ENCODE results near the gene METTL21C.

The METTL21C gene

GRCh38 chr13:102645701-102646100 lies 49.1 kb downstream of the METTL21C start:
- Histone ChIP-seq H2AFZ (ENCODE audit: low read depth, low read length) (no peak overlapping the region), H3K4me2 (ENCODE audit: insufficient read depth, low read length) (no peak overlapping the region), H4K20me1 (ENCODE audit: insufficient read depth, low read length) (no peaks in the 10 kb centered on the region), H3K9me3 (ENCODE audit: insufficient read depth, low read length, severe bottlenecking) (no peaks in the 10 kb centered on the region), H3K27me3 (ENCODE audit: insufficient read depth, low read length, poor library complexity) (no peaks in the 10 kb centered on the region), H3K4me1 (ENCODE audit: insufficient read depth, low read length) (no peaks in the 10 kb centered on the region), H3K27ac (ENCODE audit: low read length) (no peak overlapping the region), H3K4me3 (ENCODE audit: low read depth in 1 of 2, low read length in 2 of 2) (no peak overlapping the region), H3K9ac (ENCODE audit: low read depth, low read length) (no peak overlapping the region), H3K36me3 (ENCODE audit: insufficient read depth, low read length) (peaks cover 99% of the 10 kb centered on the region), H3K79me2 (ENCODE audit: insufficient read depth, low read length) (no peaks in the 10 kb centered on the region)
- DNase-seq (no peak), ATAC-seq (ENCODE audit: insufficient read depth, low read depth) (no peak)
- TF ChIP-seq EZH2 (IDR thresholded peaks at IDR 0.05; ENCODE audit: borderline replicate concordance, low read depth, low read length, severe bottlenecking), result no peak
- TF ChIP-seq CTCF (IDR thresholded peaks at IDR 0.05; ENCODE audit: borderline replicate concordance, extremely low read depth, low read length, poor library complexity, severe bottlenecking), result no peak

- no peak for TF ChIP-seq CTCF (IDR thresholded peaks at IDR 0.05; ENCODE audit: borderline replicate concordance, extremely low read depth, low read length, poor library complexity, severe bottlenecking)
- no peak for TF ChIP-seq EZH2 (IDR thresholded peaks at IDR 0.05; ENCODE audit: borderline replicate concordance, low read depth, low read length, severe bottlenecking)
- Histone ChIP-seq H3K4me1 (ENCODE audit: insufficient read depth, low read length) (no peaks in the 10 kb centered on the region), H3K9me3 (ENCODE audit: insufficient read depth, low read length, severe bottlenecking) (no peaks in the 10 kb centered on the region), H3K9ac (ENCODE audit: low read depth, low read length) (no peak overlapping the region), H3K36me3 (ENCODE audit: insufficient read depth, low read length) (peaks cover 98% of the 10 kb centered on the region), H3K4me3 (ENCODE audit: low read depth in 1 of 2, low read length in 2 of 2) (no peak overlapping the region), H3K79me2 (ENCODE audit: insufficient read depth, low read length) (no peaks in the 10 kb centered on the region), H3K27me3 (ENCODE audit: insufficient read depth, low read length, poor library complexity) (no peaks in the 10 kb centered on the region), H3K4me2 (ENCODE audit: insufficient read depth, low read length) (no peak overlapping the region), H4K20me1 (ENCODE audit: insufficient read depth, low read length) (no peaks in the 10 kb centered on the region), H3K27ac (ENCODE audit: low read length) (no peak overlapping the region), H2AFZ (ENCODE audit: low read depth, low read length) (no peak overlapping the region)
- DNase-seq (no peak), ATAC-seq (ENCODE audit: insufficient read depth, low read depth) (no peak)
Measured at GRCh38 chr13:102643656-102644055, 51.2 kb downstream of the METTL21C start.

GRCh38 chr13:102642475-102642874 lies 52.4 kb downstream of the METTL21C start:
- no peaks in the 10 kb centered on the region for H3K27me3 ChIP-seq (ENCODE audit: insufficient read depth, low read length, poor library complexity)
- DNase-seq (no peak), ATAC-seq (ENCODE audit: insufficient read depth, low read depth) (no peak)
- no peak overlapping the region for H2AFZ ChIP-seq (ENCODE audit: low read depth, low read length)
- no peak for TF ChIP-seq EZH2 (IDR thresholded peaks at IDR 0.05; ENCODE audit: borderline replicate concordance, low read depth, low read length, severe bottlenecking)
- TF ChIP-seq CTCF (IDR thresholded peaks at IDR 0.05; ENCODE audit: borderline replicate concordance, extremely low read depth, low read length, poor library complexity, severe bottlenecking), result no peak
- no peak overlapping the region for H3K4me3 ChIP-seq (ENCODE audit: low read depth in 1 of 2, low read length in 2 of 2)
- H3K27ac ChIP-seq (ENCODE audit: low read length), result no peak overlapping the region
- peaks cover 98% of the 10 kb centered on the region for H3K36me3 ChIP-seq (ENCODE audit: insufficient read depth, low read length)
- H4K20me1 ChIP-seq (ENCODE audit: insufficient read depth, low read length), result no peaks in the 10 kb centered on the region
- no peaks in the 10 kb centered on the region for H3K9me3 ChIP-seq (ENCODE audit: insufficient read depth, low read length, severe bottlenecking)
- H3K79me2 ChIP-seq (ENCODE audit: insufficient read depth, low read length), result no peaks in the 10 kb centered on the region
- H3K4me2 ChIP-seq (ENCODE audit: insufficient read depth, low read length), result no peak overlapping the region
- no peaks in the 10 kb centered on the region for H3K4me1 ChIP-seq (ENCODE audit: insufficient read depth, low read length)
- H3K9ac ChIP-seq (ENCODE audit: low read depth, low read length), result no peak overlapping the region

- DNase-seq, result no peak
- H3K4me3 ChIP-seq (ENCODE audit: low read depth in 1 of 2, low read length in 2 of 2), result no peak overlapping the region
- H2AFZ ChIP-seq (ENCODE audit: low read depth, low read length), result no peak overlapping the region
- H3K4me1 ChIP-seq (ENCODE audit: insufficient read depth, low read length), result no peaks in the 10 kb centered on the region
- no peak overlapping the region for H3K27ac ChIP-seq (ENCODE audit: low read length)
- no peaks in the 10 kb centered on the region for H4K20me1 ChIP-seq (ENCODE audit: insufficient read depth, low read length)
- H3K36me3 ChIP-seq (ENCODE audit: insufficient read depth, low read length), result peaks cover 96% of the 10 kb centered on the region
- no peak for TF ChIP-seq EZH2 (IDR thresholded peaks at IDR 0.05; ENCODE audit: borderline replicate concordance, low read depth, low read length, severe bottlenecking)
- no peak overlapping the region for H3K9ac ChIP-seq (ENCODE audit: low read depth, low read length)
- H3K79me2 ChIP-seq (ENCODE audit: insufficient read depth, low read length), result no peaks in the 10 kb centered on the region
- ATAC-seq (ENCODE audit: insufficient read depth, low read depth), result no peak
- H3K4me2 ChIP-seq (ENCODE audit: insufficient read depth, low read length), result no peak overlapping the region
- H3K27me3 ChIP-seq (ENCODE audit: insufficient read depth, low read length, poor library complexity), result no peaks in the 10 kb centered on the region
- H3K9me3 ChIP-seq (ENCODE audit: insufficient read depth, low read length, severe bottlenecking), result no peaks in the 10 kb centered on the region
Measured at GRCh38 chr13:102642029-102642428, 52.8 kb downstream of the METTL21C start.

Measured in DND-41 (cell line).